Gastroesophageal sphincter (tissue), 3 donors: ENCODE measurements around the gene SNX3.

Source experiments
- POLR2A ChIP-seq, 2 donors: fragments of 450-650 bp; IDR thresholded peaks; one replicate each; pipeline ENCODE4 v1.6.1; 2017; ENCODE audit warnings: antibody characterized with exemption in 2 of 2, mild to moderate bottlenecking in 2 of 2, moderate library complexity in 1 of 2
- TF ChIP-seq, protein P1 (sequence below), 4 experiments: fragments of 200-600 bp in 2 of 4; fragments of 450-650 bp in 2 of 4; sonication (generic) in 1 of 4; IDR thresholded peaks; one replicate each; pipeline ENCODE4 v1.5.1; 2017 to 2019; ENCODE audit warnings: antibody characterized with exemption in 4 of 4, mild to moderate bottlenecking in 2 of 4, moderate library complexity in 2 of 4

DNA sequence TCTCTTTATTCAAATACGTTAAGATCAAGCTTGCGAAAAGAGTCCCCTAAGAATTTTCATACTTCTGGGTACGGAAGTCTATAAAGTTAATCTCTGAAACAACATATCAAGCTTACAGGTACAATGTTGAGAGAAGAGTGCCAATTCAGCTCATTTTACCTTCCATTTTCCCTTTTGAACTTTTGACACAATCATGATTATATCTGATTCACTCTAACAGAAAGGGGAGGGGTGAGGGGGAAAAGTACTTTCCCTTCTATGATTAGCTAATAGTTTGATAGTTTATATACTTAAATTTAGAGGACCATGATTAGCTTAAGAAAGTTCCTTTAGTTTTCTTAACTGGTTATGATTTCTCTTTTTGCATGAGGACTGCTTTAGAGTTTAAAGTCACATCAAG lies 33.5 kb downstream of the SNX3 start:
- TF ChIP-seq POLR2A (IDR thresholded peaks at IDR 0.05), result no peak
- TF ChIP-seq, protein P1, sequence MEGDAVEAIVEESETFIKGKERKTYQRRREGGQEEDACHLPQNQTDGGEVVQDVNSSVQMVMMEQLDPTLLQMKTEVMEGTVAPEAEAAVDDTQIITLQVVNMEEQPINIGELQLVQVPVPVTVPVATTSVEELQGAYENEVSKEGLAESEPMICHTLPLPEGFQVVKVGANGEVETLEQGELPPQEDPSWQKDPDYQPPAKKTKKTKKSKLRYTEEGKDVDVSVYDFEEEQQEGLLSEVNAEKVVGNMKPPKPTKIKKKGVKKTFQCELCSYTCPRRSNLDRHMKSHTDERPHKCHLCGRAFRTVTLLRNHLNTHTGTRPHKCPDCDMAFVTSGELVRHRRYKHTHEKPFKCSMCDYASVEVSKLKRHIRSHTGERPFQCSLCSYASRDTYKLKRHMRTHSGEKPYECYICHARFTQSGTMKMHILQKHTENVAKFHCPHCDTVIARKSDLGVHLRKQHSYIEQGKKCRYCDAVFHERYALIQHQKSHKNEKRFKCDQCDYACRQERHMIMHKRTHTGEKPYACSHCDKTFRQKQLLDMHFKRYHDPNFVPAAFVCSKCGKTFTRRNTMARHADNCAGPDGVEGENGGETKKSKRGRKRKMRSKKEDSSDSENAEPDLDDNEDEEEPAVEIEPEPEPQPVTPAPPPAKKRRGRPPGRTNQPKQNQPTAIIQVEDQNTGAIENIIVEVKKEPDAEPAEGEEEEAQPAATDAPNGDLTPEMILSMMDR (IDR thresholded peaks at IDR 0.05), result no peak
